T-helper 22 cell (primary cell): ENCODE measurements around the gene PTGES2.
"Not testable (repeated sequence)": the region's sequence is repeated elsewhere in the genome, so short reads cannot be mapped to it uniquely, and the experiment has no call there.

Experiments used
- DNase-seq: peaks from one replicate; pipeline ENCODE4 v3.0.0-alpha.2; 2020; ENCODE audit warnings: low read depth

PTGES2 gene

DNA sequence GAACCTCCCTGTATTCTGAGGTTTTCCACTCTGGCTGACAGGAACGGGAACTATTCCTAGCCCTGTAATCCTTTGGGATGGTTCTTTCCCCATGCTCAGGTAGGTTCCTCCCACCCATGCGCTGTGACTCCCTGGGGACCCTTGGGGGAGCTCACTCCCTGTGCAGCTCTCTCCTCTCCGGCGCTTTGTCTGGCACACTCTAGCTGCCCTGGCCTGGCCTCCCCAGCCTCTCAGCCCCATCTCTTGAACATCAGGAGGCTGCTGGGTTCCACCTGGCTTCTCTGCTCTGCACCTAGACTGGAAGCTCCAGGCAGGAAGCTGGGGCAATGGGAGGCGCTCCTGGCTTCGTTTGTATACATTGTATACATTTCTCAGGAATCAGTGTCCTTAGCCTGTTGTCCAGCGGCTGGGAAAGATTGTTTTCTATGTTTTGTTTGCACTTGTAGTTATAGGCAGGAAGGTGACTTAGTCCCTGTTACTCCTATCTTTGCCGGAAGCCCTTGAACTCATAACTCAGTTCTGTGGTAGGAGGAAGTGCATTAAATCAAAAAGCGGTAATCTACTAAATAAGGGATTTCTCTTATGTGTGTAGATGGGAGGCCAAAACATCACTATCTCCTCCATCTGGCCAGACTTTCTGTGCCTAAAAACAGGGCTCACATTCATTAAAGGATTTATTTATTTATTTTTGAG lies 39.1 kb downstream of the PTGES2 start:
- DNase-seq, result no peak

DNA sequence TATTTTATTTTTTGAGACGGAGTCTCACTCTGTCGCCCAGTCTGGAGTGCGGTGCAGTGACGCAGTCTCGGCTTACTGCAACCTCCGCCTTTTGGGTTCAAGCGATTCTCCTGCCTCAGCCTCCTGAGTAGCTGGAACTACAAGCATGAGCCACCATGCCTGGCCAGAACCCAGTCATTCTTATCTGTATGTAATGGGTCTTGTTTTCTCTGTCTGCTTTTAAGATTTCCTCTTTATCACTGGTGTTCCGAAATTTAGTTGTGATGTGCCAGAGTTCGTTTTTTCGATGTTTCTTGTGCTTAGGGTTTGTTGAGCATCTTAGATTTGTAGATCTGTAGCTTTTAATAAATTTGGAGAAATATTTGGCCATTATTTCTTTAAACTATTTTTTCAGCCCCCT lies 40.3 kb downstream of the PTGES2 start:
- no peak for DNase-seq

DNA sequence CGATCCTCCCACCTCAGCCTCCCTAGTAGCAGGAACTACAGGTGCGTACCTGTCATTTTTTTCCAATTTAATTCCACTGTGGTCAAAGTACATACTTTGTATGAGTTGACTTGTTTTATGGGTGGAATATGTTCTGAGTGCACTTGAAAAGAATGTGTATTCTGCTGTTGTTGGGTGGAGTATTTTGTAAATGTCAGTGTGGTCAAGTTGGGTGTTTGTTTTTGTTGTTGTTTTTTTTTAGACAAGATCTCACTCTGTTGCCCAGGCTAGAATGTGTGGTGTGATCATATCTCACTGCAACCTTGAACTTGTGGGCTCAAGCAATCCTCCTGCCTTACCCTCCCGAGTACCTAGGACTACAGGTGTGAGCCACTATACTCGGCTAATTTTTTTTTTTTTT lies 41.6 kb downstream of the PTGES2 start:
- no peak for DNase-seq

DNA sequence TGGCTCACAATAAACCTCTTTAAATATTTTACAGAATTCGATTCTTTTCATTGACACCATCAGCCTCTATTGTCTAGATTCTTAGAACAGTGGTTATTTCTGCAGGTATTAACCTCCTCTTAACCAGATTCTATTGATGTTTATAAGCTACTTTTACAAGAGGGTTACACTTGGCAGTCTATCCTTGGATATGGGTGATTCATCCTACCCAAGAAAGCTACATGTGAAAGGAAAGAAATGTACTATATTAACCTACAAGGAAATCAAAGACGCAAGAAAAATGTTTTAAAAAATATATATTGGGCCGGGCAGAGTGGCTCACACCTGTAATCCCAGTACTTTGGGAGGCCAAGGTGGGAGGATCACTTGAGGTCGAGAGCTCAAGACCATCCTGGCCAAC lies 42.8 kb downstream of the PTGES2 start:
- DNase-seq, result no peak

DNA sequence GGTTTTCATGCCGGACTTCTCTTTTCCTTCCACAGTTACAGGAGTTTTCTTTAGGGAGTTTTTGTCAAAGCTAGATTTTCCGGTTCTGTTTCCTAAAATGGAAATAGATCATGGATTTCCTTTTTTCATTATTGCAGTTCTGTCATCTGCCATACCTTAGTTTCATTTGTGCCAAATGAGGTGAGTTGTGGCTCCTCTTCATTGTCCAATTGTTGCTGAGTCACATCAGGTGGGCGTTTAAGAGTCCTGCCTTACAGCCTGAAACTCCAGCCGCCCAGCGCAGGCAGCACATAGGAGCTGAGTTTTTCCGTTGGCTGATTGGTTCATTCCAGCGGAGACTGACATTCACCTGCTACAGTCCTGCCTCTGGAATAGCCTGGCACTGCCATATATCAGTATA lies 45.4 kb downstream of the PTGES2 start:
- DNase-seq, result no peak

DNA sequence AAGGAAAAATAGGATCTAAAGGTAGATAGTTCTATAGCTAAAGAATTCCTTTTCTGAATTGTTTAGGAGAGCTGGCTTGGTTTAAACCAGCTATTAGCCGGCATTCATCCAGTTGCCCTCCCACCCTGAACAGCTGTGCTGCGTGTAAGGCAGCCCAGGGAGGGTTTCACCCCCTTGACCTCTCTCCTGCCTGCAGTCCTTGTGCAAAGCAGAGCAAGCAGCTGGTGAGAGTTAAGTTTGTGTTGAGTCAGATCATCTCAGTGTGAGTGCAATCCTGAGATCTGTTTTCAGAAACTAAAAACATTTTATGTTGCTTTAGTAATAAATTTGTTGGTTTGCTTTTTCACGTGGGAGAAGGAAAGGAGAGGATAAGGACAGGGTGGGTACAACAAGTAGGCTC lies 46.5 kb downstream of the PTGES2 start:
- DNase-seq, result no peak

DNA sequence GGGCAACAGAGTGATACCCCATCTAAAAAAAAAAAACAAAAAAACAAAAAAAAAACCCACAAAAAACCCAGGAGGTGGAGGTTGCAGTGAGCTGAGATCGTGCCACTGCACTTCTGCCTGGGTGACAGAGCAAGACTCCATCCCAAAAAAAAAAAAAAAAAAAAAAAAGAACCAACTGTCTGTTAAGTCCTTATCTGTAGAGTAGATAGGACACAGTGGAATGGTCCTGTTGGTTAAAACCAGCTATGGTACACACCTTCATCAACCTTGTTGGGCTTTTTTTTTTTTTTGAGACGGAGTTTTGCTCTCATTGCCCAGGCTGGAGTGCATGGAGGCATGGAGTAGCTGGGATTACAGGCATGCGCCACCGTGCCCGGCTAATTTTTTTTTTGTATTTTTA lies 47.3 kb downstream of the PTGES2 start:
- DNase-seq, result no peak

DNA sequence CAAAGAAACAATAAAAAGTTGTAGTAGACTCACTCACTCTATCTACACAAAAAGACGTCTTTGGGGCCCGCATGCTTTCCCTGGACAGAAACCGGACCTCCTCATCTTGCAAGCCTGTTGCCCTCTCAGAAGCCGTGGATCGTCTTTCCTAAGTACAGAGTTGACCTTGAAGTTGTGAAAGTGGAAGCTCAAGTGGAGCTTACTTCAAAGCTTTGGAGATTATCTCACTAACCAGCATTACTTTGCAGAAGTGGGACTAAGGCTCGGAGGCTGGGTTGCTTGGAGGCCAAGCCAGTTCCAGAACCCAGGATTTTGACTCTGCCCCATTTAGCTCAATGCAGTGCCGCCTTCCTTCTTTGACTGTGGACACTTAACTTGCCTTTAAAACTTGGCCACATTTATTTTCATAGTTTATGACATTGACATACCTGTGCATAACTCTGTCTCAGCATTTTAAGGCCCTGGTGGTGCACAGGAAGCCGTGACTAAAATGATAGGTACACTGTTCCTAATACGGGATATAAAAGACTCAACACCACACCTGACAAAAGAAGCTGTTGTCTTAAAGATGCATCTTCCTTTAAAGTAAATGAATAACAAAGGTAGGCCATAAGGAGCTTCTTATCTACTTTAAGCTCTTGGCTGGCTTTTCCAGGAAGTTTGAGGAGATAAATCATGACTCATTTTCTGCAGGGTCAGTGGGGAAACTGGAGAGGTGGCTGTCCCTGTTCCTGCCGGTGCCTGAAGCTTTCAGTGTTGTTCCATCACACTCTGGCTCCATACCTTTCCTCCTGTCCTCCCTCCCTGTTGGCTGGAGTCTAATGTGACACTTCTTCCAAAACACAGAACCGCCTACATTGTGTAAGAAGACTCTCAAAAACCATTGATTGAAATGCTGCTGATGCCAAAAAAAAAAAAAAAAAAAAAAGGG lies 48.8 kb downstream of the PTGES2 start:
- no peak for DNase-seq

DNA sequence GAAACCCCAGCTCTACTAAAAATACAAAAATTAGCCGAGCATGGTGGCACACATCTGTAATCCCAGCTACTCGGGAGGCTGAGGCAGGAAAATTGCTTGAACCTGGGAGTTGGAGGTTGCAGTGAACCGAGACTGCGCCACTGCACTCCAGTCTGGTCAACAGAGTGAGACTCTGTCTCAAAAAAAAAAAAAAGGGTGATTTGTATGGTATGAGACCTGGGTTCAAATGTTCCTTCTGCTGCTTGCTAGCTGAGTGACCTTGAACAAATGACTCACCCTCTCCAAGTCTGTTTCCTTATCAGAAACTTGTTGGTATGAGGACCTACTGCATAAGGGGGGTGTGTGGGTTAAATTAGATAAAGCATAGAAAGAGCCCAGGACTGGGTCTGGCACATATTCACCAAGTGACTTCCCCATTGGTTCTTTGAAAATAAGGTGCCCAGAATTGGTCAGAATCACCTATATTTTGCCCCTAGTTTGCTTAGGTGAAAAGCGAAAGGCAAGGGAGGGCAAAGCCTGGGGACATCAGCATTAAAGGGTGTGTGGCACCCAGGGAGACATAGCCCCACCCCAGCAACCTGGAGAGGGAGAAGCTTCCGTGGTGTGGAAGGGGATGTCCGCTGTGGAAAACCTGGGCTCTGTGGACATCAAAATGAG lies 49.6 kb downstream of the PTGES2 start:
- no peak for DNase-seq

DNA sequence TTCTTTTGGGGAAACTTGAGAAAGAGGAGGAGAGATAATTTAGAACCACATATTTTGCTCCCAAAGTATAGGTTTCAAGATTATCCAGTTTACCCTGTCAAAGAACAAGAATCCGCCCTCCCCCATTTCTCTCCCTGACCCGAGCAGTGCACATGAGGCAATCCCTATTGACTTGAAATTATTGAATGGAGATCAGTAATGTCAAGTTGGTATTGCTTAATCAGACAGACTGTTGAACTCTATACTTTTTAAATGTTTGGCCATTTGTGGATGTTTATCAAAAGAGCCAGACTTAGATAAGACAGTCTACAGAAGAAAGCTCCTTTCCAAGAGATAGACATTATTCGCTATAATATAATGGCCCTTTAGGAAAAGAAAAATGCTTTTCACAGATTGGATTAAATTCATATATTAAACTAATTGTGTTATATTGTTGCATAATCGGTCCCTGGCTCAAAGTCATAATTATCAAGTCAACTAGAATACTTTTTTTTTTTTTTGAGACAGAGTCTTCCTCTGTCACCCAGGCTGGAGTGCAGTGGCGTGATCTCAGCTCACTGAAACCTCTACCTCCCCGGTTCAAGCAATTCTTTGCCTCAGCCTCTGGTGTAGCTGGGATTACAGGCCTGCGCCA lies 54.2 kb downstream of the PTGES2 start:
- no peak for DNase-seq

DNA sequence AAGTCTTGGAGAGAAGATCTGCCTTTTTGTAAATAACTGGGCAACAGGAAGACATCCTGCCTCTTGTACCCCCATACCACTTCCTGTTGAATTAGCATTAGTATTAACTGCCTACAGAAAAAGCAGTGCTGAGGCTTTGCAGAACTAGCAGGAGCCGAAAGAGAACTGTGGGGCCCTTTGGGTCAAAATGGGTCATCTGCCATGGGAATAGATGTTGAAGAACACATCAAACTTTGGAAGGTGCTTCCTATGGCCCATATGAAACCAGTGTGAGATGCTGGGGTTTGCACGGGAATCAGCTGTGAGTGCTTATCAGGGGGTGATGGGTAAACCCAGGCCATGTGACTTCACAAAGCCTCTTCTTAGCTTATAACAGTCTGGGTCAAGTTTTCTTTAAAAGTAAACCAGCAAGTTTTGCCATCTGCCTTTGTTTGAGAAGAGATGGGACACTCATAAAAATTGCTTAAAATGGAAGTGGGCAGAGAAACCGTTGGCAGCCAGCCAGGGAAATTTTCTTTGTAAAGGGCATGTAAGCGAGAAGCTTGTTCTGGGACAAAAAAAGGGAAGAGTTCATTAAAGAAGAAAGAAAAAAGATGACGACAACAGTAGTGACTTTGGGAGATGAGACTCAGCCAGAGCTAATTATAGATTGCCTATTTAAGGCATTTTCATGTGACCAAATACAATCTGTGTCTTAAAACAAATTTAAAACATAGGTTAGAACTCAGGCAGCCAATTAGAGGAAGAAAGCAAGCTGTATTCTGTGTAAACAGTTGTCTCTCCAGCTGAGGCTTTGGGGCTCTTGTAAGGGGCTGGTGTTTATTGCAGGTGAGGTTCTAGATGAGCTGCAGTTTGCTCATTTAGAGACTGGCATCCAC lies 55.1 kb downstream of the PTGES2 start:
- DNase-seq, result peak; percentile 47

DNA sequence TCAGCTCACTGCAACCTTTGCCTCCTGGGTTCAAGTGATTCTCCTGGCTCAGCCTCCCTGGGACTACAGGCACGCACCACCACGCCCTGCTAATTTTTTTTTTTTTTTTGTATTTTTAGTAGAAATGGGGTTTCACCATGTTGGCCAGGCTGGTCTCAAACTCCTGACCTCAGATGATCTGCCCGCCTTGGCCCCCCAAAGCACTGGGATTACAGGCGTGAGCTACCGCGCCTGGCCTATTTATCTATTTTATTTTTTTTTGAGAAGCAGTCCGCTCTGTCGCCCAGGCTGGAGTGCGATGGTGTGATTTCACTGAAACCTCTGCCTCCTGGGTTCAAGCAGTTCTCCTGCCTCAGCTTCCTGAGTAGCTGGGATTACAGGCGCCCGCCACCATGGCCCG lies 56.1 kb downstream of the PTGES2 start:
- not testable (repeated sequence) for DNase-seq

DNA sequence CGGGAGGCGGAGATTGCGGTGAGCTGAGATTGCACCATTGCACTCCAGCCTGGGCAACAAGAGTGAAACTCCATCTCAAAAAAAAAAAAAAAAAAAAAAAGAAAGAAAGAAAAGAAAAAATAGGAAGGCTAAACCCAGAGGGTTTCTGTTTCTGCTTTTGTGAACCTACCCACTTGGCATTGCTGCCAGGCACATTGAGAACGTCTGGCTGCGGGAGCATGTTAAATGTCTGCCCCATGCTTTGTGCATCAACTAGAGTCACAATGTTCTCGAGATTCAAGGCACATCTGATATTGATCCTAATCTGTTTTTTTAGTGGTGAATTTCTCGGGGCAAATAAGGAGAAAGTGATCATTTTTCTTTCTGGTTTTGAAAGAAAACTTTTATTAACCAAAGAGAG lies 56.7 kb downstream of the PTGES2 start:
- DNase-seq, result no peak
